GM12878 (cell line): Measurements from ENCODE around the gene C1QL1. TPM values are rescaled to one million over a fixed set of nuclear protein-coding genes. Genes with fewer than 3 reads are reported as not detected.

ENCODE experiments used
- ATAC-seq: fragments of 200-7000 bp; cut with Tn5 transposase; 3 replicates; pipeline ENCODE4 v1.9.1; 2020; ENCODE audit warnings: mild to moderate bottlenecking, moderate library complexity
- BruUV-seq: library from RNA; stranded (reverse); fragments of 400-500 nt; replicated peaks from 2 replicates; lab custom pipeline; 2021; lab: Mats Ljungman, UMichigan
- CTCF ChIA-PET: fragments of 300-600 bp; sonication (Branson Sonifier 250); formaldehyde crosslinking; extraction: SDS; loops from one replicate; lab custom pipeline; 2021; ENCODE audit warnings: inconsistent platforms; lab: Yijun Ruan, JAX
- POLR2A ChIA-PET: fragments of 350-600 bp; formaldehyde crosslinking; extraction: SDS; loops from one replicate; lab custom pipeline; 2021; ENCODE audit warnings: inconsistent platforms; lab: Charles Lee
- RAD21 ChIA-PET: fragments of 300-600 bp; sonication (Branson Sonifier 250); formaldehyde crosslinking; loops from one replicate; lab custom pipeline; 2023; ENCODE audit warnings: antibody characterized with exemption; ENCODE audit not compliant: unreplicated experiment; lab: Charles Lee
- SMC1A ChIA-PET: fragments of 300-600 bp; sonication (Branson Sonifier 250); formaldehyde crosslinking; loops from one replicate; lab custom pipeline; 2023; ENCODE audit not compliant: unreplicated experiment, uncharacterized antibody; lab: Charles Lee
- DNase-seq: peaks from one replicate; pipeline ENCODE4 v3.0.0-alpha.2; 2011; ENCODE audit warnings: low read depth, low spot score
- FAIRE-seq: peaks from 3 replicates; lab custom pipeline; 2011; peaks lifted over from hg19 to GRCh38; lab: Jason Lieb, UNC
- H2AFZ ChIP-seq: 2 replicates; pipeline ENCODE4 v1.6.0; 2011; ENCODE audit warnings: low read depth, low read length, control low read depth; ENCODE audit not compliant: control insufficient read depth
- H3K27ac ChIP-seq: 2 replicates; pipeline ENCODE4 v1.5.1; 2011; ENCODE audit warnings: control low read depth; ENCODE audit not compliant: control insufficient read depth, insufficient read depth
- H3K27me3 ChIP-seq, 2 experiments: replicated peaks in 1 of 2; 2 replicates each; pipeline versions ENCODE4 v1.6.0 to v1.6.1; 2011; ENCODE audit warnings: low read length in 1 of 2; ENCODE audit not compliant: control insufficient read depth in 2 of 2, insufficient read depth in 2 of 2
- H3K36me3 ChIP-seq, 2 experiments: 2 replicates each; pipeline ENCODE4 v1.5.1; 2011; ENCODE audit warnings: low read length in 1 of 2; ENCODE audit not compliant: control insufficient read depth in 2 of 2, insufficient read depth in 2 of 2
- H3K4me1 ChIP-seq: 2 replicates; pipeline ENCODE4 v1.6.1; 2011; ENCODE audit warnings: mild to moderate bottlenecking, low read length, moderate library complexity, mixed read lengths; ENCODE audit not compliant: control insufficient read depth, insufficient read depth
- H3K4me2 ChIP-seq: 2 replicates; pipeline ENCODE4 v1.6.0; 2011; ENCODE audit warnings: control low read depth; ENCODE audit not compliant: control insufficient read depth, insufficient read depth
- H3K4me3 ChIP-seq: fragments of 200-600 bp; sonication (generic); 2 replicates; pipeline ENCODE4 v1.5.1; 2016
- H3K79me2 ChIP-seq: 2 replicates; pipeline ENCODE4 v1.6.0; 2011; ENCODE audit warnings: low read length; ENCODE audit not compliant: control insufficient read depth, insufficient read depth
- H3K9ac ChIP-seq: 2 replicates; pipeline ENCODE4 v1.8.0; 2011; ENCODE audit warnings: low read length, control low read depth, mixed read lengths; ENCODE audit not compliant: control insufficient read depth, insufficient read depth
- H3K9me3 ChIP-seq: replicated peaks from 3 replicates; pipeline ENCODE4 v1.5.1; 2011; ENCODE audit warnings: mild to moderate bottlenecking, low read length; ENCODE audit not compliant: control insufficient read depth, insufficient read depth
- H4K20me1 ChIP-seq: 2 replicates; pipeline ENCODE4 v1.6.0; 2011; ENCODE audit not compliant: control insufficient read depth, insufficient read depth
- BMI1 ChIP-seq: fragments of 450-650 bp; IDR thresholded peaks from 2 replicates; pipeline ENCODE4 v1.6.1; 2016; ENCODE audit warnings: mild to moderate bottlenecking, moderate library complexity, borderline replicate concordance
- CHD1 ChIP-seq: IDR thresholded peaks from 2 replicates; pipeline ENCODE4 v1.6.1; 2012; ENCODE audit warnings: low read depth, low read length, improper control_type of control experiment
- CREM ChIP-seq: IDR thresholded peaks from 2 replicates; pipeline ENCODE4 v1.6.1; 2014; ENCODE audit warnings: antibody characterized with exemption, low read depth
- EGR1 ChIP-seq, 2 experiments: IDR thresholded peaks; 1 replicate in 1 of 2; 2 replicates in 1 of 2; pipeline ENCODE4 v1.6.1; 2011 to 2012; ENCODE audit warnings: low read depth in 2 of 2, low read length in 2 of 2, borderline replicate concordance in 1 of 2, mild to moderate bottlenecking in 1 of 2, moderate library complexity in 1 of 2
- EZH2 ChIP-seq: IDR thresholded peaks from 2 replicates; pipeline ENCODE4 v1.6.1; 2012; ENCODE audit warnings: low read depth, mild to moderate bottlenecking, control low read depth, inconsistent platforms, low read length, borderline replicate concordance; ENCODE audit not compliant: control insufficient read depth
- KAT2A ChIP-seq: conservative IDR thresholded peaks from 2 replicates; pipeline ENCODE4 v1.6.1; 2011; ENCODE audit warnings: low read depth, low read length; ENCODE audit not compliant: control insufficient read depth
- MTA3 ChIP-seq: IDR thresholded peaks from 2 replicates; pipeline ENCODE4 v1.6.1; 2012; ENCODE audit warnings: low read length, inconsistent platforms, borderline replicate concordance
- NFIC ChIP-seq: IDR thresholded peaks from 2 replicates; pipeline ENCODE4 v1.6.1; 2012; ENCODE audit warnings: low read depth, mild to moderate bottlenecking, inconsistent platforms, low read length, moderate library complexity
- NFYB ChIP-seq: IDR thresholded peaks from 2 replicates; pipeline ENCODE4 v1.6.1; 2011; ENCODE audit warnings: low read depth, mild to moderate bottlenecking, low read length, improper control_type of control experiment, moderate library complexity; ENCODE audit not compliant: insufficient read depth
- POLR2A ChIP-seq: IDR thresholded peaks from 2 replicates; pipeline ENCODE4 v1.6.1; 2011; ENCODE audit warnings: low read depth, mild to moderate bottlenecking, low read length
- RAD21 ChIP-seq: IDR thresholded peaks from 2 replicates; pipeline ENCODE4 v1.6.1; 2011; ENCODE audit warnings: mild to moderate bottlenecking, low read depth, low read length, moderate library complexity; ENCODE audit not compliant: insufficient read depth
- STAT3 ChIP-seq: IDR thresholded peaks from 2 replicates; pipeline ENCODE4 v1.6.1; 2011; ENCODE audit warnings: low read depth, low read length, improper control_type of control experiment
- WGBS: methylation state at CpG from one replicate; pipeline ENCODE4 v1.1.6; 2016; ENCODE audit warnings: low lambda C conversion rate; ENCODE audit not compliant: insufficient replicate concordance, insufficient coverage; ENCODE audit errors: missing lambda C conversion rate; 5-methylcytosine and 5-hydroxymethylcytosine counted together
- in situ Hi-C: fragments of 300-500 bp; cut with MboI; formaldehyde crosslinking; loops from 9 replicates; pipeline ENCODE4 v1.14.3; 2018; ENCODE audit warnings: mixed read lengths
- intact Hi-C: fragments of 100-400 bp; cut with micrococcal nuclease; formaldehyde crosslinking; loops from one replicate; pipeline ENCODE4 v1.14.2; 2022; ENCODE audit not compliant: unreplicated experiment
- polyA plus RNA-seq, 11 experiments: library from polyadenylated mRNA; depleted of rRNA in 4 of 11; unstranded in 6 of 11; stranded (reverse) in 5 of 11; fragments of >200 nt; fragmentation: Nextera tagmentation in 4 of 11; fragmentation: Illumina TruSeq in 1 of 11; extraction: Ambion mirVana in 4 of 11; extraction: Trizol in 1 of 11; gene quantifications; 1 replicate in 1 of 11; 2 replicates in 10 of 11; pipeline versions ENCODE4 v1.2.1 to v1.2.3, GENCODE V29; 2011 to 2016; ENCODE audit warnings: inconsistent platforms in 2 of 11, missing spikeins in 2 of 11, low read depth in 1 of 11
- total RNA-seq, 4 experiments: library from RNA; depleted of rRNA in 3 of 4; stranded (reverse); fragments of >200 nt in 3 of 4; fragmentation: Illumina TruSeq in 1 of 4; extraction: Trizol in 1 of 4; gene quantifications; 2 replicates each; pipeline versions ENCODE4 v1.2.1 to v1.2.3, GENCODE V29; 2013 to 2021
- TF ChIP-seq, protein P1 (sequence below): fragments of 450-650 bp; IDR thresholded peaks from 2 replicates; pipeline ENCODE4 v1.6.1; 2017; ENCODE audit warnings: borderline replicate concordance
- TF ChIP-seq, protein P2 (sequence below): fragments of 450-650 bp; formaldehyde crosslinking; IDR thresholded peaks from 2 replicates; pipeline ENCODE4 v1.4.0; 2020; ENCODE audit warnings: mild to moderate bottlenecking, moderate library complexity
- TF ChIP-seq, protein P3 (sequence below): fragments of 450-650 bp; IDR thresholded peaks from 2 replicates; pipeline ENCODE4 v1.6.1; 2017; ENCODE audit warnings: mild to moderate bottlenecking, moderate library complexity

The C1QL1 gene
- total and polyA plus RNA-seq, 10 of the 15 experiments (the other 5 are each of a cell fraction or from before 2014, with no cell fraction given): not detected

DNA sequence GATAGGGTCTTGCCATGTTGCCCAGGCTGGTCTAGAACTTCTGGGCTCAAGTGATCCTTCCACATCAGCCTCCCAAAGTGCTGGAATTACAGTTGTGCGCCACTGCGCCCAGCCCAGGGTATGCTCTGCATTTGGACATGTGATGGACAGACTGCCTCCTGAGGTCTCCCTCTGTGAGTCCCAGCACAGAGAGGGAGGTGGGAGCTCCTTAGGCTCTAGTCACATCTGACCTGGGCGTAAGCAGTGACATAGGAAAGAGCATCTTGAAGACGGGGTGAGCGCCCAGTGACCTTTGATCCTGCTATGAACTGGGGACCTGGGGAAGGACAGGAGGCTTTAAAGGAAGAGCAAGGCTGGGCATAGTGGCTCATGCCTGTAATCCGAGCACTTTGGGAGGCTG is 50.6 kb downstream of the C1QL1 start:
- Histone ChIP-seq H3K4me1 (peaks cover 12% of the 10 kb centered on the region), H3K27ac (no peak overlapping the region), H3K36me3 (no peaks in the 10 kb centered on the region), H3K9me3 (no peaks in the 10 kb centered on the region), H2AFZ (no peak overlapping the region), H3K4me2 (no peak overlapping the region), H3K79me2 (no peaks in the 10 kb centered on the region), H3K27me3 (peaks cover 0 to 3% of the 10 kb centered on the region in 2 experiments; a peak in 2 of 4 replicates), H3K9ac (no peak overlapping the region), H3K4me3 (no peak overlapping the region), H4K20me1 (no peaks in the 10 kb centered on the region)
- ChIA-PET CTCF (interaction anchor here (1.0 to 6.9 kb wide), 5 partner anchors 8 to 214 kb away, joined by 3 to 156 read pairs (median 6); partner anchors contain the start of genes ACBD4 and PLCD3), SMC1A (interaction anchor here (0.6 to 6.5 kb wide), 6 partner anchors 8 to 192 kb away, joined by 3 to 90 read pairs (median 3); a partner anchor contains a TSS), RAD21 (interaction anchor here (1.1 kb wide), 1 partner anchor 218 kb away, joined by 3 read pairs; the partner anchor contains the start of gene ACBD4), POLR2A (no interaction called here)
- in situ Hi-C loops: no loop called here
- FAIRE-seq: no peak
- TF ChIP-seq RAD21: no peak
- no peak for TF ChIP-seq CREM
- TF ChIP-seq, protein P1, sequence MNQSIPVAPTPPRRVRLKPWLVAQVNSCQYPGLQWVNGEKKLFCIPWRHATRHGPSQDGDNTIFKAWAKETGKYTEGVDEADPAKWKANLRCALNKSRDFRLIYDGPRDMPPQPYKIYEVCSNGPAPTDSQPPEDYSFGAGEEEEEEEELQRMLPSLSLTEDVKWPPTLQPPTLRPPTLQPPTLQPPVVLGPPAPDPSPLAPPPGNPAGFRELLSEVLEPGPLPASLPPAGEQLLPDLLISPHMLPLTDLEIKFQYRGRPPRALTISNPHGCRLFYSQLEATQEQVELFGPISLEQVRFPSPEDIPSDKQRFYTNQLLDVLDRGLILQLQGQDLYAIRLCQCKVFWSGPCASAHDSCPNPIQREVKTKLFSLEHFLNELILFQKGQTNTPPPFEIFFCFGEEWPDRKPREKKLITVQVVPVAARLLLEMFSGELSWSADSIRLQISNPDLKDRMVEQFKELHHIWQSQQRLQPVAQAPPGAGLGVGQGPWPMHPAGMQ: no peak
- TF ChIP-seq POLR2A: no peak
- TF ChIP-seq, protein P2, sequence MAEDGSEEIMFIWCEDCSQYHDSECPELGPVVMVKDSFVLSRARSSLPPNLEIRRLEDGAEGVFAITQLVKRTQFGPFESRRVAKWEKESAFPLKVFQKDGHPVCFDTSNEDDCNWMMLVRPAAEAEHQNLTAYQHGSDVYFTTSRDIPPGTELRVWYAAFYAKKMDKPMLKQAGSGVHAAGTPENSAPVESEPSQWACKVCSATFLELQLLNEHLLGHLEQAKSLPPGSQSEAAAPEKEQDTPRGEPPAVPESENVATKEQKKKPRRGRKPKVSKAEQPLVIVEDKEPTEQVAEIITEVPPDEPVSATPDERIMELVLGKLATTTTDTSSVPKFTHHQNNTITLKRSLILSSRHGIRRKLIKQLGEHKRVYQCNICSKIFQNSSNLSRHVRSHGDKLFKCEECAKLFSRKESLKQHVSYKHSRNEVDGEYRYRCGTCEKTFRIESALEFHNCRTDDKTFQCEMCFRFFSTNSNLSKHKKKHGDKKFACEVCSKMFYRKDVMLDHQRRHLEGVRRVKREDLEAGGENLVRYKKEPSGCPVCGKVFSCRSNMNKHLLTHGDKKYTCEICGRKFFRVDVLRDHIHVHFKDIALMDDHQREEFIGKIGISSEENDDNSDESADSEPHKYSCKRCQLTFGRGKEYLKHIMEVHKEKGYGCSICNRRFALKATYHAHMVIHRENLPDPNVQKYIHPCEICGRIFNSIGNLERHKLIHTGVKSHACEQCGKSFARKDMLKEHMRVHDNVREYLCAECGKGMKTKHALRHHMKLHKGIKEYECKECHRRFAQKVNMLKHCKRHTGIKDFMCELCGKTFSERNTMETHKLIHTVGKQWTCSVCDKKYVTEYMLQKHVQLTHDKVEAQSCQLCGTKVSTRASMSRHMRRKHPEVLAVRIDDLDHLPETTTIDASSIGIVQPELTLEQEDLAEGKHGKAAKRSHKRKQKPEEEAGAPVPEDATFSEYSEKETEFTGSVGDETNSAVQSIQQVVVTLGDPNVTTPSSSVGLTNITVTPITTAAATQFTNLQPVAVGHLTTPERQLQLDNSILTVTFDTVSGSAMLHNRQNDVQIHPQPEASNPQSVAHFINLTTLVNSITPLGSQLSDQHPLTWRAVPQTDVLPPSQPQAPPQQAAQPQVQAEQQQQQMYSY (CRISPR knock-in tag): no peak
- TF ChIP-seq, protein P3, sequence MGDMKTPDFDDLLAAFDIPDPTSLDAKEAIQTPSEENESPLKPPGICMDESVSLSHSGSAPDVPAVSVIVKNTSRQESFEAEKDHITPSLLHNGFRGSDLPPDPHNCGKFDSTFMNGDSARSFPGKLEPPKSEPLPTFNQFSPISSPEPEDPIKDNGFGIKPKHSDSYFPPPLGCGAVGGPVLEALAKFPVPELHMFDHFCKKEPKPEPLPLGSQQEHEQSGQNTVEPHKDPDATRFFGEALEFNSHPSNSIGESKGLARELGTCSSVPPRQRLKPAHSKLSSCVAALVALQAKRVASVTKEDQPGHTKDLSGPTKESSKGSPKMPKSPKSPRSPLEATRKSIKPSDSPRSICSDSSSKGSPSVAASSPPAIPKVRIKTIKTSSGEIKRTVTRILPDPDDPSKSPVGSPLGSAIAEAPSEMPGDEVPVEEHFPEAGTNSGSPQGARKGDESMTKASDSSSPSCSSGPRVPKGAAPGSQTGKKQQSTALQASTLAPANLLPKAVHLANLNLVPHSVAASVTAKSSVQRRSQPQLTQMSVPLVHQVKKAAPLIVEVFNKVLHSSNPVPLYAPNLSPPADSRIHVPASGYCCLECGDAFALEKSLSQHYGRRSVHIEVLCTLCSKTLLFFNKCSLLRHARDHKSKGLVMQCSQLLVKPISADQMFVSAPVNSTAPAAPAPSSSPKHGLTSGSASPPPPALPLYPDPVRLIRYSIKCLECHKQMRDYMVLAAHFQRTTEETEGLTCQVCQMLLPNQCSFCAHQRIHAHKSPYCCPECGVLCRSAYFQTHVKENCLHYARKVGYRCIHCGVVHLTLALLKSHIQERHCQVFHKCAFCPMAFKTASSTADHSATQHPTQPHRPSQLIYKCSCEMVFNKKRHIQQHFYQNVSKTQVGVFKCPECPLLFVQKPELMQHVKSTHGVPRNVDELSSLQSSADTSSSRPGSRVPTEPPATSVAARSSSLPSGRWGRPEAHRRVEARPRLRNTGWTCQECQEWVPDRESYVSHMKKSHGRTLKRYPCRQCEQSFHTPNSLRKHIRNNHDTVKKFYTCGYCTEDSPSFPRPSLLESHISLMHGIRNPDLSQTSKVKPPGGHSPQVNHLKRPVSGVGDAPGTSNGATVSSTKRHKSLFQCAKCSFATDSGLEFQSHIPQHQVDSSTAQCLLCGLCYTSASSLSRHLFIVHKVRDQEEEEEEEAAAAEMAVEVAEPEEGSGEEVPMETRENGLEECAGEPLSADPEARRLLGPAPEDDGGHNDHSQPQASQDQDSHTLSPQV: no peak
- no peak for TF ChIP-seq NFYB
- no peak for TF ChIP-seq KAT2A
- TF ChIP-seq MTA3: no peak
- no peak for TF ChIP-seq EZH2
- TF ChIP-seq STAT3: no peak
- no peak for TF ChIP-seq CHD1
- TF ChIP-seq NFIC: no peak
- no peak for TF ChIP-seq BMI1
- no peak for TF ChIP-seq EGR1 (IDR thresholded peaks at IDR 0.05; ENCODE audit: borderline replicate concordance in 1 of 2, low read depth in 2 of 2, low read length in 2 of 2)
- WGBS: 37% methylated on average over 6 of the region's 6 CpGs
- BruUV-seq: no TSS peak
- intact Hi-C loops: no loop called here
- no peak for ATAC-seq
- DNase-seq: no peak
